Measurements from ENCODE around the gene OR10A6. TPM values are rescaled to one million over a fixed set of nuclear protein-coding genes. Genes with fewer than 3 reads are reported as not detected.

Gene OR10A6
- total RNA-seq, 1 experiment from 2014 or later = not detected

GRCh38 chr11:7971846-7972245, 40.8 kb upstream of the OR10A6 start:
- Mint-ChIP-seq H3K4me1 (ENCODE audit: low read depth, unreplicated experiment) (peaks cover 14% of the 10 kb centered on the region), H3K36me3 (ENCODE audit: insufficient read depth, unreplicated experiment) (no peaks in the 10 kb centered on the region), H3K27ac (ENCODE audit: unreplicated experiment) (no peak overlapping the region), H3K9me3 (ENCODE audit: low read depth, unreplicated experiment) (no peaks in the 10 kb centered on the region), H3K27me3 (ENCODE audit: unreplicated experiment) (peaks cover 8% of the 10 kb centered on the region), H3K4me3 (ENCODE audit: low read depth, unreplicated experiment) (no peak overlapping the region)
- TF ChIP-seq CTCF (IDR thresholded peaks at IDR 0.05; ENCODE audit: unreplicated experiment) = no peak
- DNase-seq = no peak
- intact Hi-C loops (cut with micrococcal nuclease; ENCODE audit: unreplicated experiment) = no loop called here
- CTCF ChIA-PET = no interaction called here
- no TSS peak for BruUV-seq (replicated peaks)

- peaks cover 7% of the 10 kb centered on the region for H3K4me1 Mint-ChIP-seq (ENCODE audit: low read depth, unreplicated experiment)
- H3K27me3 Mint-ChIP-seq (ENCODE audit: unreplicated experiment) = peaks cover 8% of the 10 kb centered on the region
- CTCF ChIA-PET = interaction anchor here (1.3 kb wide), 1 partner anchor 10 kb away, joined by 3 read pairs; no protein-coding TSS in a partner anchor
- TF ChIP-seq CTCF (IDR thresholded peaks at IDR 0.05; ENCODE audit: unreplicated experiment) = no peak
- H3K9me3 Mint-ChIP-seq (ENCODE audit: low read depth, unreplicated experiment) = no peaks in the 10 kb centered on the region
- no peak overlapping the region for H3K4me3 Mint-ChIP-seq (ENCODE audit: low read depth, unreplicated experiment)
- H3K36me3 Mint-ChIP-seq (ENCODE audit: insufficient read depth, unreplicated experiment) = no peaks in the 10 kb centered on the region
- no peak overlapping the region for H3K27ac Mint-ChIP-seq (ENCODE audit: unreplicated experiment)
- intact Hi-C loops (cut with micrococcal nuclease; ENCODE audit: unreplicated experiment) = no loop called here
- BruUV-seq (replicated peaks) = no TSS peak
- no peak for DNase-seq
Observed at GRCh38 chr11:7969756-7970646, 38.9 kb upstream of the OR10A6 start.

GRCh38 chr11:7968686-7969085, 37.6 kb upstream of the OR10A6 start:
- H3K36me3 Mint-ChIP-seq (ENCODE audit: insufficient read depth, unreplicated experiment) = no peaks in the 10 kb centered on the region
- intact Hi-C loops (cut with micrococcal nuclease; ENCODE audit: unreplicated experiment) = no loop called here
- no peak for DNase-seq
- H3K27ac Mint-ChIP-seq (ENCODE audit: unreplicated experiment) = no peak overlapping the region
- H3K4me1 Mint-ChIP-seq (ENCODE audit: low read depth, unreplicated experiment) = no peaks in the 10 kb centered on the region
- H3K27me3 Mint-ChIP-seq (ENCODE audit: unreplicated experiment) = peaks cover 8% of the 10 kb centered on the region
- no TSS peak for BruUV-seq (replicated peaks)
- no peak for TF ChIP-seq CTCF (IDR thresholded peaks at IDR 0.05; ENCODE audit: unreplicated experiment)
- H3K9me3 Mint-ChIP-seq (ENCODE audit: low read depth, unreplicated experiment) = no peaks in the 10 kb centered on the region
- CTCF ChIA-PET = no interaction called here
- H3K4me3 Mint-ChIP-seq (ENCODE audit: low read depth, unreplicated experiment) = no peak overlapping the region

- no peak overlapping the region for H3K27ac Mint-ChIP-seq (ENCODE audit: unreplicated experiment)
- DNase-seq = no peak
- H3K9me3 Mint-ChIP-seq (ENCODE audit: low read depth, unreplicated experiment) = no peaks in the 10 kb centered on the region
- intact Hi-C loops (cut with micrococcal nuclease; ENCODE audit: unreplicated experiment) = no loop called here
- H3K27me3 Mint-ChIP-seq (ENCODE audit: unreplicated experiment) = peaks cover 8% of the 10 kb centered on the region
- TF ChIP-seq CTCF (IDR thresholded peaks at IDR 0.05; ENCODE audit: unreplicated experiment) = no peak
- H3K4me1 Mint-ChIP-seq (ENCODE audit: low read depth, unreplicated experiment) = no peaks in the 10 kb centered on the region
- no TSS peak for BruUV-seq (replicated peaks)
- CTCF ChIA-PET = no interaction called here
- H3K36me3 Mint-ChIP-seq (ENCODE audit: insufficient read depth, unreplicated experiment) = no peaks in the 10 kb centered on the region
- no peak overlapping the region for H3K4me3 Mint-ChIP-seq (ENCODE audit: low read depth, unreplicated experiment)
Observed at GRCh38 chr11:7967826-7968225, 36.8 kb upstream of the OR10A6 start.
